K562 (cell line): ENCODE measurements around the gene LTB4R2. TPM values are rescaled to one million over a fixed set of nuclear protein-coding genes. Genes with fewer than 3 reads are reported as not detected.

ENCODE experiments used
- ATAC-seq: fragments of 200-7000 bp; cut with Tn5 transposase; 3 replicates; pipeline ENCODE4 v1.9.1; 2020; ENCODE audit warnings: moderate library complexity
- BruUV-seq: library from RNA; stranded (reverse); fragments of 400-500 nt; replicated peaks from 2 replicates; lab custom pipeline; 2021; lab: Mats Ljungman, UMichigan
- CTCF ChIA-PET: fragments of 300-600 bp; formaldehyde crosslinking; extraction: SDS; loops from one replicate; lab custom pipeline; 2021; ENCODE audit warnings: low intra/inter-chr PET ratio; lab: Yijun Ruan, JAX
- POLR2A ChIA-PET: fragments of 300-600, 350-650 bp; sonication (Branson Sonifier 250); formaldehyde crosslinking; extraction: SDS; loops from one replicate; lab custom pipeline; 2021; ENCODE audit warnings: antibody characterized with exemption, inconsistent platforms; lab: Yijun Ruan, JAX
- DNase-seq, 4 experiments: peaks; one replicate each; pipeline versions ENCODE4 v3.0.0 to v3.0.0-alpha.2; 2011 to 2018; ENCODE audit warnings: low spot score in 3 of 4, mixed read lengths in 3 of 4; ENCODE audit errors: extremely low read depth in 1 of 4
- FAIRE-seq: peaks from 2 replicates; lab custom pipeline; 2011; peaks lifted over from hg19 to GRCh38; lab: Jason Lieb, UNC
- H2AFZ ChIP-seq: 2 replicates; pipeline ENCODE4 v1.6.0; 2011; ENCODE audit warnings: low read depth, low read length, control low read depth, inconsistent platforms
- H3K27ac ChIP-seq: fragments of 200-600 bp; 3 replicates; pipeline ENCODE4 v1.8.0; 2011; ENCODE audit warnings: low read depth, mild to moderate bottlenecking, control low read depth, inconsistent platforms, low read length, moderate library complexity, mixed read lengths; ENCODE audit errors: extremely low read depth
- H3K27me3 ChIP-seq, 2 experiments: fragments of 300-600 bp in 1 of 2; 2 replicates in 1 of 2; 3 replicates in 1 of 2; pipeline versions ENCODE4 v1.6.0 to v1.8.0; 2011; ENCODE audit warnings: inconsistent platforms in 2 of 2, low read length in 2 of 2, mild to moderate bottlenecking in 1 of 2, mixed read lengths in 1 of 2, moderate library complexity in 1 of 2; ENCODE audit not compliant: control insufficient read depth in 2 of 2, insufficient read depth in 2 of 2
- H3K36me3 ChIP-seq: fragments of 300-600 bp; 3 replicates; pipeline ENCODE4 v1.8.0; 2011; ENCODE audit warnings: mild to moderate bottlenecking, low read length, inconsistent platforms; ENCODE audit not compliant: control insufficient read depth, insufficient read depth
- H3K4me1 ChIP-seq, 2 experiments: fragments of 200-600 bp in 1 of 2; replicated peaks in 1 of 2; 2 replicates in 1 of 2; 3 replicates in 1 of 2; pipeline versions ENCODE4 v1.5.1 to v1.8.0; 2011; ENCODE audit warnings: inconsistent platforms in 2 of 2, low read length in 2 of 2, mild to moderate bottlenecking in 1 of 2, mixed read lengths in 1 of 2, moderate library complexity in 1 of 2; ENCODE audit not compliant: control insufficient read depth in 2 of 2, insufficient read depth in 2 of 2
- H3K4me2 ChIP-seq: 2 replicates; pipeline ENCODE4 v1.6.1; 2011; ENCODE audit warnings: low read length, control low read depth, inconsistent platforms, mixed read lengths; ENCODE audit not compliant: insufficient read depth
- H3K4me3 ChIP-seq: fragments of 200-600 bp; sonication (generic), shearing (Covaris generic); 2 replicates; pipeline ENCODE4 v1.5.1; 2016; ENCODE audit warnings: control low read depth, inconsistent platforms
- H3K79me2 ChIP-seq: fragments of 200-600 bp; 3 replicates; pipeline ENCODE4 v1.8.0; 2011; ENCODE audit warnings: low read length, inconsistent platforms; ENCODE audit not compliant: control insufficient read depth, insufficient read depth
- H3K9ac ChIP-seq, 2 experiments: 2 replicates each; pipeline versions ENCODE4 v1.6.0 to v1.6.1; 2011; ENCODE audit warnings: low read depth in 2 of 2, low read length in 2 of 2, control low read depth in 1 of 2, inconsistent platforms in 1 of 2, mild to moderate bottlenecking in 1 of 2, mixed read lengths in 1 of 2; ENCODE audit not compliant: insufficient read depth in 1 of 2
- H3K9me1 ChIP-seq: one replicate; pipeline ENCODE4 v1.6.0; 2011; ENCODE audit warnings: inconsistent platforms, mild to moderate bottlenecking, low read length, moderate library complexity; ENCODE audit not compliant: control insufficient read depth, insufficient read depth
- H3K9me3 ChIP-seq: replicated peaks from 2 replicates; pipeline ENCODE4 v1.5.1; 2011; ENCODE audit warnings: low read depth, low read length, inconsistent platforms; ENCODE audit not compliant: control insufficient read depth, insufficient read depth
- H4K20me1 ChIP-seq: replicated peaks from 2 replicates; pipeline ENCODE4 v1.6.1; 2011; ENCODE audit warnings: low read length, inconsistent platforms, mixed read lengths; ENCODE audit not compliant: control insufficient read depth, insufficient read depth
- ARID2 ChIP-seq: fragments of 450-650 bp; IDR thresholded peaks from 2 replicates; pipeline ENCODE4 v1.6.1; 2017; ENCODE audit warnings: antibody characterized with exemption, mild to moderate bottlenecking
- FOXA3 ChIP-seq, 2 experiments: fragments of 450-650 bp in 1 of 2; sonication (generic) in 1 of 2; formaldehyde crosslinking; IDR thresholded peaks in 1 of 2; conservative IDR thresholded peaks in 1 of 2; 2 replicates each; pipeline versions ENCODE4 v1.4.0 to v1.8.0; 2020 to 2022; ENCODE audit warnings: mild to moderate bottlenecking in 2 of 2, missing genetic modification reagents in 1 of 2
- HMG20B ChIP-seq: fragments of 250-450 bp; sonication (Bioruptor Pico); IDR thresholded peaks from 2 replicates; pipeline ENCODE4 v1.5.0; 2021; ENCODE audit warnings: mild to moderate bottlenecking
- KAT7 ChIP-seq: sonication (generic); formaldehyde crosslinking; IDR thresholded peaks from 2 replicates; pipeline ENCODE4 v1.8.0; 2022; ENCODE audit warnings: missing genetic modification reagents, mild to moderate bottlenecking, borderline replicate concordance
- MCM7 ChIP-seq, 2 experiments: fragments of 450-650 bp; IDR thresholded peaks; 2 replicates each; pipeline ENCODE4 v1.6.1; 2016 to 2018
- RBM25 ChIP-seq: fragments of 200-400 bp; formaldehyde crosslinking; IDR thresholded peaks from 2 replicates; pipeline ENCODE4 v1.6.1; 2018; ENCODE audit warnings: low read length, low read depth, moderate library complexity; ENCODE audit not compliant: severe bottlenecking
- TOE1 ChIP-seq, 2 experiments: fragments of 450-650 bp in 1 of 2; sonication (generic) in 1 of 2; formaldehyde crosslinking in 1 of 2; IDR thresholded peaks; 2 replicates each; pipeline versions ENCODE4 v1.7.1 to v1.8.0; 2016 to 2022; ENCODE audit warnings: borderline replicate concordance in 2 of 2, mild to moderate bottlenecking in 2 of 2, antibody characterized with exemption in 1 of 2, inconsistent platforms in 1 of 2, low read depth in 1 of 2, missing genetic modification reagents in 1 of 2, moderate library complexity in 1 of 2
- ZNF146 ChIP-seq: IDR thresholded peaks from one replicate; pipeline ENCODE4 v1.6.1; 2018; ENCODE audit warnings: missing compliant biosample characterization; ENCODE audit not compliant: unreplicated experiment
- ZNF232 ChIP-seq: sonication (generic); formaldehyde crosslinking; IDR thresholded peaks from 2 replicates; pipeline ENCODE4 v1.8.0; 2022; ENCODE audit warnings: mild to moderate bottlenecking, missing genetic modification reagents
- ZNF324 ChIP-seq: fragments of 250-450 bp; sonication (Bioruptor Pico); IDR thresholded peaks from 2 replicates; pipeline ENCODE4 v1.4.0; 2020; ENCODE audit warnings: mild to moderate bottlenecking
- ZNF699 ChIP-seq: fragments of 250-450 bp; sonication (Bioruptor Pico); IDR thresholded peaks from 2 replicates; pipeline ENCODE4 v1.8.0; 2021; ENCODE audit warnings: mild to moderate bottlenecking, moderate library complexity; ENCODE audit not compliant: insufficient replicate concordance
- ZNF75A ChIP-seq: fragments of 450-650 bp; formaldehyde crosslinking; IDR thresholded peaks from 2 replicates; pipeline ENCODE4 v1.4.0; 2020; ENCODE audit warnings: mild to moderate bottlenecking
- WGBS: fragments of 100-300 bp; shearing (Covaris generic); methylation state at CpG from one replicate; pipeline ENCODE4 v1.1.6; 2016; ENCODE audit warnings: low coverage, mixed read lengths; ENCODE audit not compliant: insufficient coverage; ENCODE audit errors: missing lambda C conversion rate; 5-methylcytosine and 5-hydroxymethylcytosine counted together
- in situ Hi-C: fragments of 300-500 bp; cut with MboI; formaldehyde crosslinking; loops from 4 replicates; pipeline ENCODE4 v1.15.0; 2018; ENCODE audit warnings: inconsistent platforms, mixed read lengths
- intact Hi-C: fragments of 100-400 bp; cut with micrococcal nuclease; formaldehyde crosslinking; loops from 2 replicates; pipeline ENCODE4 v1.14.2; 2022
- polyA plus RNA-seq, 8 experiments: library from polyadenylated mRNA; depleted of rRNA in 4 of 8; stranded (reverse) in 5 of 8; unstranded in 3 of 8; fragments of >200 nt; fragmentation: Nextera tagmentation in 2 of 8; fragmentation: Illumina TruSeq in 1 of 8; extraction: Ambion mirVana in 2 of 8; extraction: Trizol in 1 of 8; gene quantifications; 2 replicates each; pipeline versions ENCODE4 v1.2.1 to v1.2.3, GENCODE V29; 2011 to 2014; ENCODE audit warnings: inconsistent platforms in 1 of 8, missing spikeins in 1 of 8
- total RNA-seq, 7 experiments: library from RNA; depleted of rRNA in 6 of 7; stranded (reverse); fragments of >200 nt in 6 of 7; fragmentation: Illumina TruSeq in 2 of 7; extraction: Trizol in 2 of 7; gene quantifications; 2 replicates each; pipeline versions ENCODE4 v1.2.1 to v1.2.3, GENCODE V29; 2011 to 2021; ENCODE audit warnings: low replicate concordance in 1 of 7
- TF ChIP-seq, protein P1 (sequence below): sonication (generic); formaldehyde crosslinking; IDR thresholded peaks from 2 replicates; pipeline ENCODE4 v1.4.0; 2020; ENCODE audit warnings: mild to moderate bottlenecking, missing genetic modification reagents
- TF ChIP-seq, protein P2 (sequence below): fragments of 450-650 bp; IDR thresholded peaks from 2 replicates; pipeline ENCODE4 v1.6.1; 2016; ENCODE audit warnings: antibody characterized with exemption
- TF ChIP-seq, protein P3 (sequence below): sonication (generic); formaldehyde crosslinking; IDR thresholded peaks from 2 replicates; pipeline ENCODE4 v1.8.1; 2023; ENCODE audit warnings: mild to moderate bottlenecking, missing genetic modification reagents

The LTB4R2 gene
- total and polyA plus RNA-seq, 9 of the 15 experiments (the other 6 are each of a cell fraction or from before 2014, with no cell fraction given) = 0.03 to 11.6 (median 2.8) TPM; not detected in 1

DNA sequence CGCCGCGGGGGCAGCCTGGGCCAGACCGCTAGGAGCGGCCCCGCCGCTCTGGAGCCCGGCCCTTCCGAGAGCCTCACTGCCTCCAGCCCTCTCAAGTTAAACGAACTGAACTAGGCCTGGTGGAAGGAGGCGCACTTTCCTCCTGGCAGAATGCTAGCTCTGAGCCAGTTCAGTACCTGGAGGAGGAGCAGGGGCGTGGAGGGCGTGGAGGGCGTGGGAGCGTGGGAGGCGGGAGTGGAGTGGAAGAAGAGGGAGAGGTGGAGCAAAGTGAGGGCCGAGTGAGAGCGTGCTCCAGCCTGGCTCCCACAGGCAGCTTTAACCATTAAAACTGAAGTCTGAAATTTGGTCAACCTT, 6.6 kb downstream of the LTB4R2 start:
- POLR2A ChIA-PET = interaction anchor here (0.6 to 1.2 kb wide), 4 partner anchors 10 to 201 kb away, joined by 3 to 6 read pairs (median 4); no protein-coding TSS in a partner anchor
- peak overlapping the region; percentile 11 to 38; a peak in 3 of 4 replicates for H3K9ac ChIP-seq
- TF ChIP-seq, protein P1, sequence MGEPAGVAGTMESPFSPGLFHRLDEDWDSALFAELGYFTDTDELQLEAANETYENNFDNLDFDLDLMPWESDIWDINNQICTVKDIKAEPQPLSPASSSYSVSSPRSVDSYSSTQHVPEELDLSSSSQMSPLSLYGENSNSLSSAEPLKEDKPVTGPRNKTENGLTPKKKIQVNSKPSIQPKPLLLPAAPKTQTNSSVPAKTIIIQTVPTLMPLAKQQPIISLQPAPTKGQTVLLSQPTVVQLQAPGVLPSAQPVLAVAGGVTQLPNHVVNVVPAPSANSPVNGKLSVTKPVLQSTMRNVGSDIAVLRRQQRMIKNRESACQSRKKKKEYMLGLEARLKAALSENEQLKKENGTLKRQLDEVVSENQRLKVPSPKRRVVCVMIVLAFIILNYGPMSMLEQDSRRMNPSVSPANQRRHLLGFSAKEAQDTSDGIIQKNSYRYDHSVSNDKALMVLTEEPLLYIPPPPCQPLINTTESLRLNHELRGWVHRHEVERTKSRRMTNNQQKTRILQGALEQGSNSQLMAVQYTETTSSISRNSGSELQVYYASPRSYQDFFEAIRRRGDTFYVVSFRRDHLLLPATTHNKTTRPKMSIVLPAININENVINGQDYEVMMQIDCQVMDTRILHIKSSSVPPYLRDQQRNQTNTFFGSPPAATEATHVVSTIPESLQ (CRISPR knock-in tag) = 0 out of 2 replicates have a peak, but pooled peaks have one; percentile 5
- no peak; the same call in 1 of the 2 replicates for TF ChIP-seq ZNF232 (CRISPR knock-in tag)
- no peak for TF ChIP-seq ZNF75A
- TF ChIP-seq KAT7 (CRISPR knock-in tag) = no peak
- no peak for TF ChIP-seq MCM7 (IDR thresholded peaks at IDR 0.05)
- TF ChIP-seq ZNF699 = no peak
- TF ChIP-seq, protein P2, sequence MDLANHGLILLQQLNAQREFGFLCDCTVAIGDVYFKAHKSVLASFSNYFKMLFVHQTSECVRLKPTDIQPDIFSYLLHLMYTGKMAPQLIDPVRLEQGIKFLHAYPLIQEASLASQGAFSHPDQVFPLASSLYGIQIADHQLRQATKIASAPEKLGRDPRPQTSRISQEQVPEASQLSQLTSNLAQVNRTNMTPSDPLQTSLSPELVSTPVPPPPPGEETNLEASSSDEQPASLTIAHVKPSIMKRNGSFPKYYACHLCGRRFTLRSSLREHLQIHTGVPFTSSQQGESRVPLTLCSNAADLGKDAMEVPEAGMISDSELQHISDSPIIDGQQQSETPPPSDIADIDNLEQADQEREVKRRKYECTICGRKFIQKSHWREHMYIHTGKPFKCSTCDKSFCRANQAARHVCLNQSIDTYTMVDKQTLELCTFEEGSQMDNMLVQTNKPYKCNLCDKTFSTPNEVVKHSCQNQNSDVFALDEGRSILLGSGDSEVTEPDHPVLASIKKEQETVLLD = peak; percentile 61; the same call in 1 of the 2 replicates
- TF ChIP-seq HMG20B (CRISPR knock-in tag) = no peak
- no peak for TF ChIP-seq RBM25
- no peak for TF ChIP-seq ZNF146 (CRISPR knock-in tag)
- TF ChIP-seq, protein P3, sequence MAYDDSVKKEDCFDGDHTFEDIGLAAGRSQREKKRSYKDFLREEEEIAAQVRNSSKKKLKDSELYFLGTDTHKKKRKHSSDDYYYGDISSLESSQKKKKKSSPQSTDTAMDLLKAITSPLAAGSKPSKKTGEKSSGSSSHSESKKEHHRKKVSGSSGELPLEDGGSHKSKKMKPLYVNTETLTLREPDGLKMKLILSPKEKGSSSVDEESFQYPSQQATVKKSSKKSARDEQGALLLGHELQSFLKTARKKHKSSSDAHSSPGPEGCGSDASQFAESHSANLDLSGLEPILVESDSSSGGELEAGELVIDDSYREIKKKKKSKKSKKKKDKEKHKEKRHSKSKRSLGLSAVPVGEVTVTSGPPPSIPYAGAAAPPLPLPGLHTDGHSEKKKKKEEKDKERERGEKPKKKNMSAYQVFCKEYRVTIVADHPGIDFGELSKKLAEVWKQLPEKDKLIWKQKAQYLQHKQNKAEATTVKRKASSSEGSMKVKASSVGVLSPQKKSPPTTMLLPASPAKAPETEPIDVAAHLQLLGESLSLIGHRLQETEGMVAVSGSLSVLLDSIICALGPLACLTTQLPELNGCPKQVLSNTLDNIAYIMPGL (CRISPR knock-in tag) = no peak; the same call in 1 of the 2 replicates
- TF ChIP-seq ARID2 = no peak
- TF ChIP-seq ZNF324 = no peak
- no peak for TF ChIP-seq FOXA3 (CRISPR knock-in tag; conservative IDR thresholded peaks at IDR 0.05 in 1 of 2, IDR thresholded peaks at IDR 0.05 in 1 of 2)
- TF ChIP-seq TOE1 (IDR thresholded peaks at IDR 0.05; ENCODE audit: borderline replicate concordance) = no peak
- no peak for TF ChIP-seq TOE1 (CRISPR knock-in tag; IDR thresholded peaks at IDR 0.05; ENCODE audit: borderline replicate concordance, low read depth)

More for the DNA sequence above, 6.6 kb downstream of the LTB4R2 start:
- Histone ChIP-seq H3K4me3 (no peak overlapping the region), H3K9me1 (no peaks in the 10 kb centered on the region), H3K4me2 (peak overlapping the region; percentile 11), H3K27me3 (no peaks in the 10 kb centered on the region), H3K79me2 (no peaks in the 10 kb centered on the region), H2AFZ (peak overlapping the region; percentile 83), H3K27ac (peak overlapping the region; percentile 71; the same call in 2 of the 3 replicates), H4K20me1 (no peaks in the 10 kb centered on the region), H3K36me3 (peaks cover 4% of the 10 kb centered on the region; the same call in 1 of the 3 replicates), H3K9me3 (no peaks in the 10 kb centered on the region), H3K4me1 (peaks cover 16 to 30% of the 10 kb centered on the region in 2 experiments)
- BruUV-seq = no TSS peak
- FAIRE-seq (peak; percentile 26), ATAC-seq (peak; percentile 31), DNase-seq (peak; percentile 41 to 60 (median 52))
- in situ Hi-C loops = no loop called here
- intact Hi-C loops = no loop called here
- CTCF ChIA-PET = no interaction called here
- WGBS = 20% methylated on average over 2 of the region's 18 CpGs
